GM19397 (cell line): ENCODE results near the gene RPL21.
A peak's percentile ranks its signal among the peaks of the same experiment; 100 is the strongest.
"Not testable (repeated sequence)": the region's sequence is repeated elsewhere in the genome, so short reads cannot be mapped to it uniquely, and the experiment has no call there.

Source experiments
- ATAC-seq: cut with Tn5 transposase; IDR thresholded peaks from one replicate; pipeline ENCODE4 v1.9.1; 2021; ENCODE audit warnings: mild to moderate bottlenecking, moderate library complexity; ENCODE audit not compliant: unreplicated experiment

Gene RPL21

GRCh38 chr13:27251166-27252091, at the start of gene RPL21:
Gene RPL21 (plus strand): TSS chr13:27251558. CDS start chr13:27253777, 2,219 bp downstream.
- peak; percentile 95 for ATAC-seq

- ATAC-seq = no peak
Measured at GRCh38 chr13:27201661-27202060, 49.7 kb upstream of the RPL21 start.

- ATAC-seq = no peak
Measured at GRCh38 chr13:27203186-27203585, 48.2 kb upstream of the RPL21 start.

GRCh38 chr13:27203854-27204253, 47.5 kb upstream of the RPL21 start:
- no peak for ATAC-seq

GRCh38 chr13:27208514-27208913, 42.8 kb upstream of the RPL21 start:
- no peak for ATAC-seq

- no peak for ATAC-seq
Measured at GRCh38 chr13:27211271-27211670, 40.1 kb upstream of the RPL21 start.

- no peak for ATAC-seq
Measured at GRCh38 chr13:27211771-27212364, 39.5 kb upstream of the RPL21 start.

GRCh38 chr13:27213386-27213785, 38.0 kb upstream of the RPL21 start:
- not testable (repeated sequence) for ATAC-seq

- ATAC-seq = not testable (repeated sequence)
Measured at GRCh38 chr13:27217791-27218190, 33.6 kb upstream of the RPL21 start.

- ATAC-seq = not testable (repeated sequence)
Measured at GRCh38 chr13:27218861-27219260, 32.5 kb upstream of the RPL21 start.

GRCh38 chr13:27219611-27220010, 31.7 kb upstream of the RPL21 start:
- no peak for ATAC-seq

GRCh38 chr13:27222100-27222499, 29.3 kb upstream of the RPL21 start:
- peak; percentile 83 for ATAC-seq

GRCh38 chr13:27226991-27227390, 24.4 kb upstream of the RPL21 start:
- no peak for ATAC-seq

GRCh38 chr13:27228131-27228530, 23.2 kb upstream of the RPL21 start:
- ATAC-seq = no peak

- no peak for ATAC-seq
Measured at GRCh38 chr13:27229642-27230041, 21.7 kb upstream of the RPL21 start.

GRCh38 chr13:27233964-27234363, 17.4 kb upstream of the RPL21 start:
- no peak for ATAC-seq

- ATAC-seq = no peak
Measured at GRCh38 chr13:27236478-27236877, 14.9 kb upstream of the RPL21 start.

- ATAC-seq = no peak
Measured at GRCh38 chr13:27242702-27243101, 8.7 kb upstream of the RPL21 start.

GRCh38 chr13:27245610-27246009, 5.7 kb upstream of the RPL21 start:
- ATAC-seq = no peak

GRCh38 chr13:27250833-27251165, 559 bp upstream of the RPL21 start:
- ATAC-seq = peak; percentile 6

GRCh38 chr13:27252467-27252866, 1.1 kb downstream of the RPL21 start:
- no peak for ATAC-seq

GRCh38 chr13:27257233-27257568, 5.8 kb downstream of the RPL21 start:
- ATAC-seq = no peak
